ENCODE data around the gene LMO7.

The LMO7 gene

GRCh38 chr13:75635828-75636435 lies at the start of gene LMO7:
Gene LMO7, plus strand, starts transcription at chr13:75636330. Its CDS starts 328 bp downstream, at chr13:75636658.
- no peak for DNase-seq (ENCODE audit: low read depth, low spot score)

DNA sequence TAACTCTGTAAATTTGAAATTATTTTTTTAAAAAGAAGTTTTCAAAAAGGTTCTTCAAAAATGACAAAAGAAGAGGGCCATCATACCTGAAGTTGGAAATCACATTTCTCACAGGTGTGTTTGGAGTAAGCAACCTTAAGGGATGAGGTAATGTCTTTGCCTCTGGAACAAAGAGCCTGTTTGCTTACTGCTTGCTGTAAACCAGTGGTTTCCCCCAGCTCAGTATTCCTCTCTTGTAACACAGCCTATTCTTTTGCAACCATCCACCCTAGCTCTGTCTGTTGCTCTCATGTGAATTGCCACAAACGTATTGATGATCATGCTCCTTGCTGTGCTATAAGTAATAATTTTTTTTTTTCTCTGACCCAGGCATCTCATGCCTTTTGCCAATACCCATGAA lies 48.5 kb upstream of the LMO7 start:
- DNase-seq (ENCODE audit: low read depth, low spot score): no peak

GRCh38 chr13:75596657-75597182 lies 39.4 kb upstream of the LMO7 start:
- no peak for DNase-seq (ENCODE audit: low read depth, low spot score)

DNA sequence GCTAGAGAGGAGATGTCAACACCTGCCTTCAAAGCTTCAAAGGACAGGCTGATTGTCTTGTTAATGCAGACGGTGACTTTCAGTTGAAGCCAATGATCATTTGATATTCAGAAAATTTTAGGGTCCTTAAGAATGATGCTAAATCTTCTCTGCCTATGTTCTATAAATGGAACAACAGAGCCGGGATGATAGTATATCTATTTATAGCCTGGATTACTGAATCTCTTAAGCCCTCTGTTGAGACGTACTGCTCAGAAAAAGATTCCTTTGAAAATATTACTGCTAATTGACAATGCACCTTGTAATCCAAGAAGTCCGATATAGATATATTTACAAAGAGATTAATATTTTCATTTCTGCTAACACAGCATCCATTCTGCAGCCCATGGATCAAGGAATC lies 35.8 kb upstream of the LMO7 start:
- DNase-seq (ENCODE audit: low read depth, low spot score): no peak

DNA sequence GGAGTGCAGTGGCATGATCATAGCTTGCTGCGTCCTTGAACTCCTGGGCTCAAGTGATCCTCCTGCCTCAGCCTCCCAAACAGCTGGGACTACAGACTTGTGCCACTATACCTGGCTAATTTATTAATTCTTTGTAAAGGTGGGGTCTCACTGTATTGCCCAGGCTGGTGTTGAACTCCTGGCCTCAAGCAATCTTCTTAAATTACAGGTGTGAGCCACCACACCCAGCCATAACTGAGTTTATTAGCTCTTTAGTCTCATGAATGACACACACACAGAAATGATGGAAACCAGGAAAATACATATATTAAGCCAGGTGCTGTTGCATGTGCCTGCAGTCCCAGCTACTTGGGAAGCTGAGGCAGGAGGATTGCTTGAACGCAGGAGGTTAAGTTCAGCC lies 33.1 kb upstream of the LMO7 start:
- DNase-seq (ENCODE audit: low read depth, low spot score): no peak

DNA sequence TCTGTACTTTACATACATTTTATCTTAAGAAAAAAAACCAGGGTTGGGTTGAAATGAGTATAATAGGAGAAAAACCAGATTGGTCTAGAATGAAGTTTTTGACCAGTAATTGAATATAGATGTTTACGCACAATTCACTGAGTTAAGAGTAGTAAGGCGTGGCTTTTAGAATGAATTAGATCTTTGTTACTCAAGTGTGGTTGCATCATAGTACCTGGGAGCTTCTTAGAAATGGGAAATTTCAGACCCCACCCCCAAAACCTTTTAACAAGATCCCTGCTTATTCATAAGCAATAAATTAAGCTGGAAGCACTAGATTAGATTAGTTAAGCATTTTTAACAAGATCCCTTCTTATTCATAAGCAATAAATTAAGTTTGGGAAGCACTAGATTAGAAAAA lies 28.7 kb upstream of the LMO7 start:
- DNase-seq (ENCODE audit: low read depth, low spot score): no peak

DNA sequence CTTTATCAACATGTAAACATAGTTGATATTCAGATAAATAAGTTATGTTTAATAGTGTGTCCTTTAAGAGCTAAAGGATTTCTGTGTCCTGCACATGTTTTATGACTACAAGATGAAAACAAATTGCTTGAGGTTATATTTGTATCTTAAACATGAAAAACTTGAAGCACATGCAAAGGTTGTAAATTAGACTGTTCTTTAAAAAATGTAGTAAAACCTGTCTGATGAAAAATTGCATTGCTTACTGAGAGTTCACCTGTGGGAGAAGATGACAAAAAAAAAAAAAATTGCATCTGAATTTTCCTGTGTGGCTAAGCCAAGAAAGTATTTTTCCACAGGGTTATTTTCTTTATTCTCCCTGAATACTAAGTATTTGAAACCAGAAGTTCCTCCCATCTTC lies 25.7 kb upstream of the LMO7 start:
- no peak for DNase-seq (ENCODE audit: low read depth, low spot score)

GRCh38 chr13:75612354-75612753 lies 23.8 kb upstream of the LMO7 start:
- no peak for DNase-seq (ENCODE audit: low read depth, low spot score)

GRCh38 chr13:75617230-75617629 lies 18.9 kb upstream of the LMO7 start:
- DNase-seq (ENCODE audit: low read depth, low spot score): no peak

DNA sequence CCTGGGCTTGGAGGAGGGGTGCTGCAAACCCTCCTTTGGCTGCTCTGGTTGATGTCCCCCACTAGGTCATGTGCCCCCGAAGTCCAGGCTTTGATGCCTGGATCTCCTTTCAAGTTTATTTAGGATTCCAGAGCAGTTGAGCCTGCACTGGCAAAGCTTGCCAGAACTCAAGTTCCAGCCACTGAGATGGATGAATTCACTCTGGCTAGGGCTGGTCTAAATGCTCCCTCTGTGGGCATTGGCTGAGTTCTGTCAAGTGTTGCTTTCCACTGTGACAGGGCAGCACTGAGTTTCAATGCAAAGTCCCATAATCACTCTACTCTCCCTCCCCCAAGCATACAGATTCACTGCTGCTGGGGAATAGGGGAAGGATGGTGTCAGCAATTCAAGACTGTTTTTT lies 17.8 kb upstream of the LMO7 start:
- no peak for DNase-seq (ENCODE audit: low read depth, low spot score)

DNA sequence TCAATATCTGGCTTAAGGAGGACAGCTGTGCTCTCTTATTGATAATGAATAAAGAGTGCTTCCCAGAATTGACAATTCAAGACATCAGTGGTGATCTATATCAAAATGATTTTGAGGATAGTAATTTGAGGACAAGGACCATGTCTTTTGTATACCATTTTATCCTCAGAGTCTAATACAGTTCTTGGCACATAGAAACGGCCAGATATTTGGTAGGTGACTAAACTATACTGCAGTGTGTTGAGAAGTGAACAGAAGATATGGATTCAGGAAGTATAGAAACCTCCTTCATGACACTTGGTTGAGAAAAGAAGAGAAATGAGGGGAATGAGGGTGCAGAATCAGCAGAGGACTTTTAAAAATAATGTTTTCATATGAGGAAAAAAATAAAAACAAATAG lies 16.1 kb upstream of the LMO7 start:
- no peak for DNase-seq (ENCODE audit: low read depth, low spot score)

- DNase-seq (ENCODE audit: low read depth, low spot score): no peak
Observed at GRCh38 chr13:75621147-75621546, 15.0 kb upstream of the LMO7 start.

DNA sequence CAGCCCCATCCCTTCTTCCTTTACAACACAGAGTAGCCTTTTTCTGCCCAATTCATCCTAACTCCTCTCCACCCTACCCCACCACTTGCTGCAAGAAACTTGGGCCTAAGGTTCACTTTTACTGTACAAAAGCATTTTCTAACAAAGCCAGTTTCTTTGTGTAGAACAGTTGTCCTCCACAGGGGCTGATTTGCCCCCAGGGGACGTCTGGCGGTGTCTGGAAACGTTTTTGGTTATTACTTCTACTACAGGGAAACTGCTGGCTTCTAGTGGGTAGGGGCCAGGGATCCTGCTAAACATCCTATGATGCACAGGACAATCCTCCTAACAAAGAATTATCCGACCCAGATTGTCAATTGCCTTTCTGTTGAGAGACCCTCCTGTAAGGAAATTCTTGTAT lies 7.3 kb upstream of the LMO7 start:
- no peak for DNase-seq (ENCODE audit: low read depth, low spot score)

- no peak for DNase-seq (ENCODE audit: low read depth, low spot score)
Observed at GRCh38 chr13:75633285-75633684, 2.8 kb upstream of the LMO7 start.

DNA sequence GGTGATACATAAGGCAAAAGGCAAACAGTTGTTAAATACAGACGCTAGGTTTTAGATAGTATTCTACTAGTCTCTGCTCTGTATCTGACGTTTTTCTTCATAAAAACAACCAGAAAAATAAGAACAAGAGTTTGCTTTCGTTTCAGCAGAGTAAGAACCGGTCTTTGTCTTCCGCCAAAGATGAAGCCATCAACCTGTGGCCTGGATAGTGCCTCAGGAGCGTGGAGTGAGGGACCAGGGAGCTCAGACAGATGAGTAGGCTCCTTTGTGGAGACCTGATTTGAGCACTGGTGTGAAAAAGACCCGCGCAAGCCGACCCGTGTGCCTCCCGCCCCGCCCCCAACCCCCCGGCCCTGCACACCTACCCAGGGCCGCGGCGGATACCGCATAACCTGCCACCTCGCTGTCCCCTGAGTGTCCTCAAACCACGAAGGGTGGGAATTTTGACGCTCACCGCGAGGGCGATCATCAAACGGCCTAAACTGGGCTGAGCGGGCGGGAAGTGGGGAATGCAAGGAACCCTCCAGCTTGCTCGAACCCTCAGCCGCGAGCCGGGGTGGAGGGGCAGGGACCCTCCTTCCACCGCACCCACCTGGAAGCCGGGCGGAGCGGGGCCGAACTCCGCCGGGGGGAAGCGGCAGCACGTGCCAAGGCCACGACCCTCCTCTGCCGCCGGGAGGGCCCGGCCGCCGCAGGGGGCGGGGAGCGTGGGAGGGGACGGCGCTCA lies 866 bp upstream of the LMO7 start:
- no peak for DNase-seq (ENCODE audit: low read depth, low spot score)

DNA sequence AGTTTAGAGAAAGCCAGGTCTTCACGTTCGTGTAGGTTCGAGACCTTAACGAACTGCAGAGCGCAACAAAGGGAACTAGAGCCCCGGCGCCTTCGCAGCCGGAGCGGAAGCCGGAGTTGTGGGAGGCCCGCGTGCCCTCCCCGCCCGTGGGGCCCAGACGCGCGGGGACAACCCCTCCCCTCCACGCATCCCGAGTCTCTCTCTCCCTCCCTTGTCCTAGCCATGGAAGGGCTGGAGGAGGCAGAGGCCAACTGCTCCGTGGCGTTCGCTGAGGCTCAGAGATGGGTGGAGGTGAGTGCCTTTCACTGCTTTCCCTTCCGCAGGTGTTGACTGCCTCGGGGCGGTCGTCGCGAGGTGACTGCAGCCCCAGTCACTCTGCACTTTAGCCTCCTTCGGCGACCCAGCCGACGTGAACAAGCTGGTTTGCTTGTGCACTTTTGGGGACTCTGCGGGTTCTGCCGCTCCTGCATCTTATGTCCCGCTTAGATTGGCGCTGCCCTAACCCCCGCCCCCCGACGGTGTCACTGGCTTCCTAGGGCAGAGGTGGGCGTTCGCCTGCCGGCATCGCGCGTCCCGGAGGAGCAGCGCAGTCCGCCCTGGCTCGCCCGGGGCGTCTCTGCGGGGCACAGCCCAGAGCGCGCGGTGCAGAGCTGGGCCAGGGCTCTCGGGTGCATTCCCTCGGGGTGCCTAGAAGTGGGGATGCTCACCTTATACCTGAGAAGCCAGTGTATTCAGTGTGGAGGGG lies 478 bp downstream of the LMO7 start:
- DNase-seq (ENCODE audit: low read depth, low spot score): no peak

GRCh38 chr13:75637181-75637750 lies 1.1 kb downstream of the LMO7 start:
- no peak for DNase-seq (ENCODE audit: low read depth, low spot score)

DNA sequence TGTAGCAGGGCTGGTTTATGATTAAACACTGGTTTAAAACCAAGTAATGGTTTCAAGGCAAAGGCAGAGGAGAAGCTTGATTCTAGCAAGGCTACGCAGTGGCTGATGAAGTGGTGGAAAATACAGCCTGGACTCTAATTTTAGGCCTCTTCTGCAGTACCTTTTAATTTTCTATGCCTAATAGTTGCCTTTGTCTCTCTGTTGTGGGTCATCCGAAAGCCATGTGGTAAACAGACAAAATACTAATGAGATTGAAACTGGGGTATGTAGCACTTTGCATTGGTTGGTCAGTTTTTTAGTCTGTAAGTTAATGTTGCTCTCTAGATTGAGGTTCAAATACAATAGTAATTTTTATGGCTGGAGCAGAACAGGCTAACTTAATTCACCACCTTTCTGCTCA lies 3.3 kb downstream of the LMO7 start:
- DNase-seq (ENCODE audit: low read depth, low spot score): no peak

DNA sequence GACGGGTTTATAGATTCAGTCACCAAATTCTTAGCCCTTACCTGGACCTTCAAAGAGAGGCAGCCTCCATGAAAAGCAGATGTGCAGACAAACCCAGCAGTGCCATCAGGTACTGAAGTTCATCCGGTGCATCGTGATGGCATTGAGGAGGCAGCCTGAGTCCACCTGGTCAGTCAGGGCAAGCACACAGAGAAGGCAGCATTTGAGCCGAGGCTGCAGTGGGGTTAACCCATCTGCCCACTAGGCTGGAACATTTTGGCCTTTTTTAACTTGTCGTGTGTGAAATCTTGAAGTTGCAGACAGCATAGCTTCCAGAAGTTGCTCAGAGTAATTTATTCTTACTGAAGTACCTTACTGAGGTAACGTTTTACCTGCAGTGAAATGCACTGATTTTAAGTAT lies 4.9 kb downstream of the LMO7 start:
- DNase-seq (ENCODE audit: low read depth, low spot score): no peak

- no peak for DNase-seq (ENCODE audit: low read depth, low spot score)
Observed at GRCh38 chr13:75643182-75643581, 7.1 kb downstream of the LMO7 start.

- no peak for DNase-seq (ENCODE audit: low read depth, low spot score)
Observed at GRCh38 chr13:75643693-75644092, 7.6 kb downstream of the LMO7 start.

DNA sequence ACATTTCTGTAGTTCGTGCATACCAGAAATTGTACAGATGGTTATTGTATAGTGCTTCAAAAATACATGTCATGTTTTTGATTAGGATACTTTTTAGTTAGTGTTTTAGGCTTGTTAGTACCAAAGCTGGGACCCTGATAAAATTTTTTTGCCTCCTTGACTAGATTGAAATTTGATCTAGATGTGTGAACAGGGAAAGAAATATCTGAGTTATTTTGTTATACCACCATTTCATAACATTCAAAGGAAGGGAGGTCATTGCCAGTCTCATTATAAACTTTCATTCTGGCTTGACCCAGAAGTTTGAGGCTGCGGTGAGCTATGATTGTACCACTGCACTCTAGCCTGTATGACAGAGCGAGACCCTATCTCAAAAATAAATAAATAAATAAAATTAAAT lies 9.0 kb downstream of the LMO7 start:
- DNase-seq (ENCODE audit: low read depth, low spot score): no peak

Data from brain pericyte (primary cell).